Measurements from ENCODE around the gene YTHDF1.

The YTHDF1 gene

DNA sequence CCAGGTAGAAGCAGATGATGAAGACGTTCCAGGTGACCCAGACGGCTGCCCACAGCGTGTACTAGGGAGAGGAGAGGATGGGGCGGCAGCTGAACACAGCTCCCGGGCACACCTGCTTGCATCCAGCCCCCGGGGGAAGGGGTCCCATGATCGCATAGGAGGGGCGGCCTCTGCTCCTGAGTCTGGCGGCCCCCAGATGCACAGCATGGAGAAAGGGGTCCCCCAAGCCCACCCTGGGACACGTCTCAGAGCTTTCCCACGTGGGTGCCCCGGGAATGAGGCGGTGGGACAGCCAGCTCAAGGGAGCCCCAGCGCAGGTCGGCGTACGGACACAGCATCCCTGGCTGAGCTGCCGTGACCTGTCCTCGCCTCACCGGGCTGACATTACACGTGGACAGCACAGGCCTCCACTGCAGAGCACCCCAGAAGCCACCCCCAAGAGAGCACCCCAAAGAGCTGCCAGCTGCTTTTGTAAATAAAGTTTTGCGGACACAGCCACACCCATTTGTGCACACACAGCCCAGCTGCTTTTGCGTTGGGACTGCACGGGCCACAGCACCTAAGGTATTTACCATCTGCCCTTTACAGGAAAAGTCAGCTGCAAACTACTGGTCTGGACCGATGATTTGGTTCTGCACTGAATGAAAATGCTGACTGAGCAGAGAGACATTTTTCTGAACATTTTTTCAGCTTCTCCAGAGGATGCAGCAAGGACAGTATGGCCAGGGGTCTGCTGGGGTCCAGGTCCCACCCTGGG lies 33.1 kb upstream of the YTHDF1 start:
- no peak for DNase-seq

GRCh38 chr20:63247671-63248228 lies 31.8 kb upstream of the YTHDF1 start:
- no peak for DNase-seq

DNA sequence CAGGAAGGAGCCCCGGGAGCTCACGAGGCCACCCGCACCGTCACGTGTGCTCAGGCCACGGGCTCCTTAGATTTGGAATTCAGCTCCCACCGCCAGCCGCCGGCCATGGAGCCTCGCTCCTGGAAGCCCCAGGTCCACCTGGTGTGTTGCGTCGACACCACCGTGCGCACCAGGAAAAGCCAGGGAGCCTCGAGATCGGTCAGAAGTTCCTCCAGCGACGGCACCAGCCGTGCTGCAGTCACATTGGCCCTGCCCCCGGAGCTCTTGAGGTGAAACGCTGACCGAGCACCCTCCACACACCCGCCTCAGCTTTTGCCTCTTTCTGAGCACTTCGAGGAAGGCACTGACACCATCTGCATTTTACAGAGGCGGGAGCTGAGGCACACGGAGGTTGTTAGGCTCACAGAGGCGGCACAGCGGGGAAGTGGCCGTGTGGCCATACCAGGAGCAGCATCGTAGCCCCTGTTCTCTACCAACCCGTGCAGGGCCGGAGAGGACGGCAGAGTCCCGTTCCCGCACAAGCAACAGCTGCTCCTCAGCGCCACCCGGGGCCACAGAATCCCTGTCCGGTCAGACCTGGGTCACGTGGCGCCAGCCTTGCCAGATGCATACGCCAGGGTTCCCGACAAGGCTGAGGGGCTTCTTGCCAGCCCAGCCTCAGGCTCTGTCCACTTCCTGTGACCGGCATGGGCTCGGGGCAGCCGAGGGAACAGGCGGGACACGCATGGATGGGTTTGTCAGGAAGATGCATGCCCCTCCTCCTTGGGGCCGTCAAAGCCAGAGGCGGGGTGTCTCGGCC lies 30.8 kb upstream of the YTHDF1 start:
- DNase-seq, result no peak

GRCh38 chr20:63244468-63244867 lies 28.5 kb upstream of the YTHDF1 start:
- no peak for DNase-seq

DNA sequence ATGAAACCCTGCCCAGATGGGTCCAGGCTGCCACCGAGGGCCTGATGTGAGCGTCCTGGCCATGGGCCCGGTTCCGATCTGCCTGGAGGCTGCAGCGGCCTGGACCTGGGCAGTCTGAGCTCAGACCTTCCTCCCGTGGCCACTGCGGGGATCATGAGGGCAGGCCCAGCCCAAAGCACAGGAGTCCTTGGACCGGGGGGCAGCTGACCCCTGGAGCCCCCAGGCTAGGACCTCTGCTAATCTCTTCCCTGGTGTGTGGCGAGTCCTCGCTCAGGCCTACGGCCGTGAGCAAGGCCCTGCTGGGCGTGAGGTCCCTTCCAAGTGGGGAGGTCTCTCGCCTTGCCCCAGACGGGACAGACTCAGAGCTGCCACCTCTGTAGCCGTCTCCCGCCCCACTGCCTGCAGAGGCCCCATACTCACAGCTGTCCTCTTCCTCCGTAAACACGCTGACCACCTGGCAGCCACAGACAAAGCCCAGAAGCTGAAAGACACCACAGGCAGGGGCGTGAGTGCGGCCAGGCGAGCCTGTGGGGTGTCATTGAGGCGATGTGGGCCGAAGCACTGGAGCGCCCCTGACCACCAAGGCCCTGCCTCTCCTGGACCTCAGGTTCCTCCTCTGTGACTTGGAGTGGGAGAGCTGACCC lies 27.8 kb upstream of the YTHDF1 start:
- DNase-seq, result no peak

DNA sequence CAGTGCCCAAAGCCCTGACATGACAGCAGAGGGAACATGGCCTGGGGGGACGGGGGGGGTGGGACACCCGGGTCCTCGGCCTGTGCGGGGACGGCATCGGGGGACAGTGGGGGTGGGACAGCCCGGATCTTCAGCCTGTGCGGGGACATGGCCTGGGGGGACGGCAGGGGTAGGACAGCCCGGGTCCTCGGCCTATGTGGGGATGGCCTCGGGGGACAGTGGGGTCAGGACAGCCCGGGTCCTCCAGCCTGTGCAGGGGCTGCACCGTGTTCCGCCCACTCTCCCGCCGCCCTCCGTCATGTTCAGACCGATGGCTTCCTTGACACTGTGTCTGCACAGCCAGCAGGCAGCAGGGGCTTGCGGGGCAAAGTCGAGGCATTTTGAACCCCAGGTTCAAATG lies 26.8 kb upstream of the YTHDF1 start:
- no peak for DNase-seq

DNA sequence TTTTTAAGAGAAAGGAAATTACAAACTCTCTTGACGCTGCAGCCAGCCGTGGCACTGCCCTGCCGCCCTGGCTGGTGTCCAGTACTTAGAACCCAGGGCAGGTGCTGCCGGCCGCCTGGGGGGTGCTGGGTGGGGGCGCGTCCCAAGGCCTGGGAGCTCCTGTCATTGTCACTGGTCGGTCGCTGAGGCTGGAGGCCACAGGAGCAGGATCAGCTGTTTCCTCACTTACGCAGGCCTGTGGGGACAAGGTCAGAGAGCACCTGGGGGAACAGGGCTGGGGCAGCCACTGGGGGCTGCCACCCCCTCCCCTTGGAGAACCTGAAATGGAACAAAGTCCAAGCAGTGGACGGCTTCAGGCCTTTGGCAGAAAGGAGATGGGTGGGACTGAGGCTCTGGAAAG lies 25.3 kb upstream of the YTHDF1 start:
- no peak for DNase-seq

DNA sequence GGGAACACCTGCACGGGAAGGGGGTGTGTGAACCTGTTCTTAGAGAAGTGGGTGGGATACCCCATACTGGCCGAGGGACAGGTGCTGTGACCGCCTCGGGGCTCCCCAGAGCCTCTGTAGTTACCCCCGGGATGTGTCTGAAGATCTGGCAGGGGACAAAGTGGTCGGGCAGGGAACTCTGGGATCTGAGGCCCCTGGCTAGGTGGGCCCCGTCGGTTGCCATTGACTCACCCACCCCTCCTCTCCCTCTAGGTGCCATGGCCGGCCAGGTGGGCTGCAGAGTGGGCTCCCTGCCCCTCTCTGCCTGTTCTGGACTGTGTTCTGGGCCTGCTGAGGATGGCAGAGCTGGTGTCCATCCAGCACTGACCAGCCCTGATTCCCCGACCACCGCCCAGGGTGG lies 24.1 kb upstream of the YTHDF1 start:
- DNase-seq, result no peak

- DNase-seq, result no peak
These were observed 23.5 kb upstream of the YTHDF1 start for GRCh38 chr20:63239431-63239830.

GRCh38 chr20:63238514-63239125 lies 22.7 kb upstream of the YTHDF1 start:
- peak in 1 of 5 experiments; percentile 8 for DNase-seq

GRCh38 chr20:63238031-63238430 lies 22.1 kb upstream of the YTHDF1 start:
- DNase-seq, result no peak

DNA sequence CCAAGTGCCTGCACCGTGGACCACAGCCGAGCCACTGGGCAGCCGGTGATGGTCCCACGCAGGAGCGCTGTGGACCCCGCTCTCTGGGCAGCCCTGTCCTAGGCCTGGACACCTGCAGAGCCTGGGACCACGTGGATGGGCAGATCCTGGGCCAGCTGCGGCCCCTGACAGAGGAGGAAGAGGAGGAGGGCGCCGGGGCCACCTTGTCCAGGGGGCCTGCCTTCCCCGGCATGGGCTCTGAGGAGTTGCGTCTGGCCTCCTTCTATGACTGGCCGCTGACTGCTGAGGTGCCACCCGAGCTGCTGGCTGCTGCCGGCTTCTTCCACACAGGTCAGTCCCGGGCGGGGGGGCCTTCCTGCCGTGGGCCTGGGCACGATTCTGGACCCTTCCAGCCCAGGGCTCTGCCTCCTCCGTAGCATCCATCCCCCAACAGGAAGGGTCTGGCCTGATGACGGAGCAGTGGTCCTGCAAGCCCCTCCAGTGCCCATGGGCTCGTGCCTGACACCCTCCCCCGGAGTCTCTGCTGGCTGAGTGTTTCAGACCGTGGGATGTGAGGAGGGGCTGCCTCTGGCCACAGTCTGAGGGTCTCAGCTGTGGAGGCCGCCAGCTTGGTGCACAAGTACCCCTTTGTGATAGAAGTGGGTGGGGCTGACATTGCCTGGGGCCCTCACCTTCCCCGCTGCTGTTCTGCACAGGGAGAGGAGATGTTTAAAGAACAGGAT lies 20.3 kb upstream of the YTHDF1 start:
- no peak for DNase-seq

- no peak for DNase-seq
These were observed 19.6 kb upstream of the YTHDF1 start, which contains the start of gene BIRC7 for GRCh38 chr20:63235399-63235983. BIRC7 (plus strand) TSS chr20:63235905; CDS start chr20:63236097, 192 bp downstream.

DNA sequence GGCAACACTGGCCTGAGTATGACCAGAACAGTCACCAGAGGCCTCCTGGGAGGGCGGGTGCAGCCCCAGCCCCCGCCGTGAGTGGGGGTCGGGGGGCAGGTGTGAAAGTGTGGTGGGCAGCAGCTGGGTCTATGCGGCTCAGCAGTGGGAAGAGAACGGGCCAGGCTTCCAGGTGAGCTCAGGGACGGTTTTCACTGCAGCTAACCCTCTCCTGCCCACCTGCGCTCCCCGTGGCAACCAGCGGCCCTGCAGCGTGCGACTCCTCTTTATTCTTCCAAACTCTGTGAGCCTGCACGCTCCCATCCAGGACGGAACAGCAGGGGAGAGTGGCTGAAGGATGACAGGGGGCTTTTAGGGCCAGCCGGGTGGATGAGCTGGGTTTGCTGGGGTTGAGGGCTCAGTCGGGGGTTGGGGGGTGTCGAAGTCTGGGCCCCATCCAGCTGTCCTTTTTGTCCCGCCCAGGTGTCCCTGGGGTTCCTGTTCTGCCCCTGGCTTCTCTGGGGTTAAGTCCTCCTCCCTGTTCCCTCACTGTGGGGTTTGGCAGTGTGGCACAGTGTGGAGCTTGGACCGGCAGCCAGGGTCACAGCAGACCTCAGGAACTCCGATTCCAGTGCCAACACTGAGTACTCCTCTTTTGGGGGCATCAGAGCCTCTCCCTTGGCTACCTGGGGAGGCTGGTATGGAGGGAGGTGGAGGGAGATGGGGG lies 18.9 kb upstream of the YTHDF1 start:
- peak in 1 of 5 experiments; percentile 12 for DNase-seq

- DNase-seq, result no peak
These were observed 18.0 kb upstream of the YTHDF1 start for GRCh38 chr20:63233924-63234323.

DNA sequence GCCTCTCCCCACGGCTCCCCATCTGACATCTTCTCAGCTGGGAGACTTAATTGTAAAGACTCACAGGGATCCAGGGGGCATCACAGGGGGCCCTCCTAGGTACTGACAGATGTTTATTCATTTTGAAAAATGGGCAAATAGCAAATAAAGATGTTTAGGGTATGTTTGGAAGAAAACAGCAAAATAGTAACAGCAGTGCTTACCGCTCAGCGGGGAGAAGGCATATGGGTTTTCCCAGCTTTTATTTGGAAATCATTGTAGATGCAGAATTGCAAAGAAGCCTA lies 17.1 kb upstream of the YTHDF1 start:
- DNase-seq, result no peak

DNA sequence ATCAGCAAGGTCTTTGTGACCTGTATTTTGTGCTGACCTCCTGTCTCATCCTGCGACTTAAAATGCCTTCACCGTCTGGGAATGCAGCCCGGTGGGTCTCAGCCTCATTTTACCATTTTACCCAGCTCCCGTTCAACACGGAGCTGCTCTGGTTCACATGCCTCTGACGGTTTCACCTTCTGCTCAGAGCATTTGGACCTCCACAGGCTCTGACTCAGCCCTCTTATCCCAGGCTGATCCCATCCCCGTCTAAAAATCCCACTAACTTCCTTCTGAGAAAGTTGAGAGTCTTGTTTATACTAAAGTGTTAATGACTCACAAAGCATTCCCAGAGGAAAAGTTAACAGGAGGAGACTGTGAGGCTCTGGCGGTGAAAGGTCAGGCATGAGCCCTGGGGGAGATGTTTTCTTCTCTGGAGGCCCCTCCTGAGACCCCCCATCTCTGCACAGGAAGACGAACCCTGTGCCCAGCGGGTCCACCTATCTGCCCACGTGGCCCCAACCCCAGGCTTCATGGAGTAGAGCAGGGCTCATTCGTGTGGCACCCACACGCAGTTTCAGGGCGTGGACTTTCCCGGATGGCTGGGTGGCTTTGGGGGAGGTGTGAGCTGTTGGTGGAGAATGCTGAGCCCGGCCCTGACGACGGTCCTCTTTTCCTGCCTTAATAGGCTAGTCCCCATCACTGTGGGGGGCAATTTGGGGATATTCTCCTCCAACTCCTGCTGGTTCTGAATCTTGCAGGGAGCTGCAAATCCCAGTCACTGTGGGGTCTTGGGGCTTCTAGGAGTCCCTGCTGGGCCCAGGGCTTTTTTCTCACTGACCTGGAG lies 16.5 kb upstream of the YTHDF1 start:
- no peak for DNase-seq

GRCh38 chr20:63230800-63231268 lies 14.9 kb upstream of the YTHDF1 start:
- DNase-seq, result no peak

- DNase-seq, result no peak
These were observed 12.9 kb upstream of the YTHDF1 start for GRCh38 chr20:63228806-63229205.

DNA sequence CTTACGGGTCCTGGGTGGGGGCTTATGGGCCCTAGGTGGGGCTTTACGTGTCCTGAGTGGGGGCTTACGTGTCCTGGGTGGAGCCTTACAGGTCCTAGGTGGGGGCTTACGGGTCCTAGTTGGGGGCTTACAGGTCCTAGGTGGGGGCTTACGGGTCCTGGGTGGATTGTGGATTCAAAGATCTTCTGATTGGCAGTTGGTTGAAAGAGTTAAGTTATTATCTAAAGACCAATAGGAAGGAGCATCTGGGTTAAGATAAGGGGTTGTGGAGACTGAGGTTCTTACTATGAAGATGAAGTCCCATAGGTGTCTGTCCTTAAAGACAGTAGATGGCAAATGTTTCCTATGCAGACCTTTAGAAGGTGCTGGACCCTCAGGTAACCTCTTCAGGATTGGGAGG lies 11.3 kb upstream of the YTHDF1 start:
- no peak for DNase-seq
